ENCODE results near the gene CNPY3. TPM values are rescaled to one million over a fixed set of nuclear protein-coding genes. Genes with fewer than 3 reads are reported as not detected.

CNPY3 gene
- total RNA-seq (2016; rRNA removed; fragmentation: Illumina TruSeq; extraction: Trizol) (31.4 and 60.2 TPM in 2 replicates), polyA plus RNA-seq (2011; rRNA removed) (38.3 and 42.3 TPM in 2 replicates), polyA minus RNA-seq (2011; rRNA and poly(A)+ RNA removed; ENCODE audit: low replicate concordance) (28.5 and 45.2 TPM in 2 replicates), Bru-seq, nascent RNA (percentile 74 among the genes with signal in this experiment), BruChase-seq, experiment 1, labeled RNA remaining after a 6-hour chase (percentile 73 among the genes with signal in this experiment), BruChase-seq, experiment 2, labeled RNA remaining after a 2-hour chase (percentile 72 among the genes with signal in this experiment)
- total RNA-seq (2016; cell fraction: cytosol; rRNA removed; fragmentation: Illumina TruSeq; extraction: Trizol; ENCODE audit: low read depth) = 25.4 and 31.7 TPM in 2 replicates
- 32.0 and 60.7 TPM in 2 replicates for total RNA-seq (2016; cell fraction: insoluble cytoplasmic fraction; rRNA removed; fragmentation: Illumina TruSeq; extraction: Trizol)
- total RNA-seq (2016; cell fraction: membrane; rRNA removed; fragmentation: Illumina TruSeq; extraction: Trizol) = 38.9 and 45.0 TPM in 2 replicates
- 42.6 and 49.4 TPM in 2 replicates for total RNA-seq (2016; cell fraction: nucleus; rRNA removed; fragmentation: Illumina TruSeq; extraction: Trizol)
- polyA plus RNA-seq (2011; cell fraction: cytosol; rRNA removed) = 43.4 and 51.8 TPM in 2 replicates
- polyA plus RNA-seq (2011; cell fraction: nucleus; rRNA removed) = 30.8 and 35.3 TPM in 2 replicates
- 51.7 and 54.0 TPM in 2 replicates for polyA plus RNA-seq (2012)
- polyA plus RNA-seq (2016; cell fraction: cytosol; fragmentation: Illumina TruSeq; extraction: Trizol; ENCODE audit: low read depth) = 38.7 and 48.0 TPM in 2 replicates
- 35.6 and 38.7 TPM in 2 replicates for polyA plus RNA-seq (2016; cell fraction: insoluble cytoplasmic fraction; fragmentation: Illumina TruSeq; extraction: Trizol; ENCODE audit: low read depth)
- 44.3 and 50.0 TPM in 2 replicates for polyA plus RNA-seq (2016; cell fraction: membrane; fragmentation: Illumina TruSeq; extraction: Trizol; ENCODE audit: low read depth)
- 94.9 and 101 TPM in 2 replicates for polyA plus RNA-seq (2016; cell fraction: nucleus; fragmentation: Illumina TruSeq; extraction: Trizol; ENCODE audit: insufficient read depth, low read depth)
- 16.2 and 20.4 TPM in 2 replicates for polyA minus RNA-seq (2011; cell fraction: cytosol; rRNA and poly(A)+ RNA removed)
- 9.7 and 11.9 TPM in 2 replicates for polyA minus RNA-seq (2011; cell fraction: nucleus; rRNA and poly(A)+ RNA removed)
- long read RNA-seq, experiment 1, transcript CNPY3-201 (6 exons, 1,704 nt) = major isoform, 95 of 132 reads
- long read RNA-seq, experiment 1, partial matches to known transcripts = 7 of 132 reads
- long read RNA-seq, experiment 1, other reads (novel, unspliced or antisense) = 30 of 132 reads
- long read RNA-seq, experiment 2, transcript CNPY3-201 (6 exons, 1,704 nt) = major isoform, 56 of 96 reads
- long read RNA-seq, experiment 2, partial matches to known transcripts = 13 of 96 reads
- long read RNA-seq, experiment 2, other reads (novel, unspliced or antisense) = 27 of 96 reads

- 1% methylated on average over 53 of the region's 63 CpGs for WGBS (ENCODE audit: low lambda C conversion rate)
- no peaks in the 10 kb centered on the region for H4K20me1 ChIP-seq (ENCODE audit: insufficient read depth, low read length)
- intact Hi-C loops (cut with micrococcal nuclease; ENCODE audit: unreplicated experiment) (loop anchor here (2.0 kb wide), 1 partner anchor 42 kb away; no protein-coding TSS in a partner anchor), in situ Hi-C loops (cut with HindIII; ENCODE audit: extremely low pct_ligation_motif_present, low pct_unique_long_range_greater_than_20kb) (no loop called here)
- ATAC-seq (peak; percentile 94), FAIRE-seq (peak; percentile 97), DNase-seq (ENCODE audit: low spot score) (peak; percentile 97)
- H3K4me2 ChIP-seq (ENCODE audit: low read depth, low read length) = peak within 1 kb of the TSS; percentile 91
- peak within 1 kb of the TSS; percentile 83 for H3K27ac ChIP-seq (ENCODE audit: extremely low read length, insufficient read depth, low read length)
- no peaks in the 10 kb centered on the region; a peak in 1 of 5 replicates for H3K27me3 ChIP-seq (ENCODE audit: control insufficient read depth in 1 of 2, insufficient read depth in 2 of 2, low read length in 2 of 2)
- peaks cover 3 to 11% of the 10 kb centered on the region in 2 experiments; a peak in 3 of 5 replicates for H3K36me3 ChIP-seq (replicated peaks in 1 of 2; ENCODE audit: control insufficient read depth in 1 of 2, insufficient read depth in 2 of 2, low read length in 2 of 2)
- BruUV-seq (replicated peaks) = no TSS peak
- CTCF ChIA-PET (ENCODE audit: low intra/inter-chr PET ratio, low total read pairs) = no interaction called here
- peak within 1 kb of the TSS; percentile 71 to 79 (median 78) for H3K4me3 ChIP-seq (replicated peaks in 1 of 3; ENCODE audit: insufficient read depth in 1 of 3, low read depth in 2 of 3, low read length in 3 of 3)
- peak within 1 kb of the TSS; percentile 69 for H2AFZ ChIP-seq (ENCODE audit: low read length)
- peak within 1 kb of the TSS; percentile 79 for H3K9ac ChIP-seq (ENCODE audit: insufficient read depth, low read depth, low read length)
- POLR2A ChIA-PET = interaction anchor here (0.7 to 3.2 kb wide), 39 partner anchors 9 to 507 kb away, joined by 3 to 56 read pairs (median 6); partner anchors contain the start of genes BICRAL, CUL7, GNMT and KLC4
- no peaks in the 10 kb centered on the region for H3K9me3 ChIP-seq (ENCODE audit: low read length)
- peaks cover 38% of the 10 kb centered on the region for H3K79me2 ChIP-seq (ENCODE audit: insufficient read depth, low read length)
- H3K4me1 ChIP-seq (ENCODE audit: insufficient read depth, low read length) = peaks cover 64% of the 10 kb centered on the region
- peak; percentile 66; the same call in 1 of the 2 replicates for TF ChIP-seq STAT5B (CRISPR knock-in tag; IDR thresholded peaks at IDR 0.05)
- TF ChIP-seq PTBP1 (IDR thresholded peaks at IDR 0.05; ENCODE audit: low read depth, low read length, poor library complexity, severe bottlenecking) = peak; percentile 93
- peak; percentile 100 for TF ChIP-seq ZNF878 (CRISPR knock-in tag; IDR thresholded peaks at IDR 0.05)
- peak; percentile 82; the same call in 1 of the 2 replicates for TF ChIP-seq HOXD1 (CRISPR knock-in tag; IDR thresholded peaks at IDR 0.05)
- TF ChIP-seq ZNF138 (CRISPR knock-in tag; IDR thresholded peaks at IDR 0.05; ENCODE audit: low read depth) = peak; percentile 88; the same call in 1 of the 2 replicates
- TF ChIP-seq, protein P1, sequence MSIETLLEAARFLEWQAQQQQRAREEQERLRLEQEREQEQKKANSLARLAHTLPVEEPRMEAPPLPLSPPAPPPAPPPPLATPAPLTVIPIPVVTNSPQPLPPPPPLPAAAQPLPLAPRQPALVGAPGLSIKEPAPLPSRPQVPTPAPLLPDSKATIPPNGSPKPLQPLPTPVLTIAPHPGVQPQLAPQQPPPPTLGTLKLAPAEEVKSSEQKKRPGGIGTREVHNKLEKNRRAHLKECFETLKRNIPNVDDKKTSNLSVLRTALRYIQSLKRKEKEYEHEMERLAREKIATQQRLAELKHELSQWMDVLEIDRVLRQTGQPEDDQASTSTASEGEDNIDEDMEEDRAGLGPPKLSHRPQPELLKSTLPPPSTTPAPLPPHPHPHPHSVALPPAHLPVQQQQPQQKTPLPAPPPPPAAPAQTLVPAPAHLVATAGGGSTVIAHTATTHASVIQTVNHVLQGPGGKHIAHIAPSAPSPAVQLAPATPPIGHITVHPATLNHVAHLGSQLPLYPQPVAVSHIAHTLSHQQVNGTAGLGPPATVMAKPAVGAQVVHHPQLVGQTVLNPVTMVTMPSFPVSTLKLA (IDR thresholded peaks at IDR 0.05) = peak; percentile 98
- peak; percentile 99 for TF ChIP-seq ZC3H13 (CRISPR knock-in tag; IDR thresholded peaks at IDR 0.05)
- no peak; the same call in 1 of the 2 replicates for TF ChIP-seq ZNF7 (CRISPR knock-in tag; IDR thresholded peaks at IDR 0.05)
- TF ChIP-seq FOSL2 (CRISPR knock-in tag; IDR thresholded peaks at IDR 0.05) = peak; percentile 56; the same call in 1 of the 2 replicates
- TF ChIP-seq ZNF326 (CRISPR knock-in tag; IDR thresholded peaks at IDR 0.05; ENCODE audit: borderline replicate concordance) = no peak
- peak; percentile 85 for TF ChIP-seq POLR2AphosphoS5 (IDR thresholded peaks at IDR 0.05; ENCODE audit: low read depth, low read length)
- TF ChIP-seq RAD51 (IDR thresholded peaks at IDR 0.05; ENCODE audit: borderline replicate concordance) = peak; percentile 41; the same call in 1 of the 2 replicates
- TF ChIP-seq KAT2B (IDR thresholded peaks at IDR 0.05; ENCODE audit: borderline replicate concordance, low read depth, low read length) = no peak
- peak; percentile 98 for TF ChIP-seq ZNF766 (CRISPR knock-in tag; IDR thresholded peaks at IDR 0.05; ENCODE audit: borderline replicate concordance)
- peak; percentile 96; the same call in 1 of the 2 replicates for TF ChIP-seq ZNF431 (CRISPR knock-in tag; IDR thresholded peaks at IDR 0.05; ENCODE audit: borderline replicate concordance, low read depth)
- TF ChIP-seq ZMYM3 (CRISPR knock-in tag; IDR thresholded peaks at IDR 0.05) = peak; percentile 23; the same call in 1 of the 2 replicates
These were observed at the start of gene CNPY3 for GRCh38 chr6:42928986-42929820. Gene CNPY3 (plus strand): TSS chr6:42929480. CDS start chr6:42929571, 91 bp downstream.
